Measurements from ENCODE around the gene COX5B.
A peak's percentile ranks its signal among the peaks of the same experiment; 100 is the strongest.

COX5B gene

GRCh38 chr2:97688062-97688827 lies 42.4 kb downstream of the COX5B start:
- no peak for DNase-seq (ENCODE audit: low read depth)
- TF ChIP-seq CTCF (IDR thresholded peaks at IDR 0.05; ENCODE audit: control insufficient read depth, insufficient read depth, low read depth, low read length, missing control alignments): no peak
- H3K4me3 ChIP-seq (ENCODE audit: control insufficient read depth, low read depth, low read length): no peak overlapping the region

- no peak for DNase-seq (ENCODE audit: low read depth)
- no peak overlapping the region for H3K4me3 ChIP-seq (ENCODE audit: control insufficient read depth, low read depth, low read length)
- no peak for TF ChIP-seq CTCF (IDR thresholded peaks at IDR 0.05; ENCODE audit: control insufficient read depth, insufficient read depth, low read depth, low read length, missing control alignments)
Measured at GRCh38 chr2:97691166-97691565, 45.3 kb downstream of the COX5B start.

- H3K4me3 ChIP-seq (ENCODE audit: control insufficient read depth, low read depth, low read length): no peak overlapping the region
- TF ChIP-seq CTCF (IDR thresholded peaks at IDR 0.05; ENCODE audit: control insufficient read depth, insufficient read depth, low read depth, low read length, missing control alignments): no peak
- no peak for DNase-seq (ENCODE audit: low read depth)
Measured at GRCh38 chr2:97693476-97693875, 47.6 kb downstream of the COX5B start.

- no peak for DNase-seq (ENCODE audit: low read depth)
- no peak overlapping the region for H3K4me3 ChIP-seq (ENCODE audit: control insufficient read depth, low read depth, low read length)
- TF ChIP-seq CTCF (IDR thresholded peaks at IDR 0.05; ENCODE audit: control insufficient read depth, insufficient read depth, low read depth, low read length, missing control alignments): no peak
Measured at GRCh38 chr2:97695744-97696143, 49.9 kb downstream of the COX5B start.

- peak; percentile 92 for TF ChIP-seq CTCF (IDR thresholded peaks at IDR 0.05; ENCODE audit: control insufficient read depth, insufficient read depth, low read depth, low read length, missing control alignments)
Measured at GRCh38 chr2:97697252-97698235, 51.7 kb downstream of the COX5B start.

More at GRCh38 chr2:97697252-97698235, 51.7 kb downstream of the COX5B start:
- H3K4me3 ChIP-seq (ENCODE audit: control insufficient read depth, low read depth, low read length): no peak overlapping the region
- peak; percentile 28 for DNase-seq (ENCODE audit: low read depth)
